NCI-H524 treated with DMSO at 0.1 percent for 48 hours (cell line): ENCODE data around the gene IGSF6.

Source experiments
- DNase-seq: peaks from one replicate; lab custom pipeline; 2025; lab: John Stamatoyannopoulos, UW

Gene IGSF6

DNA sequence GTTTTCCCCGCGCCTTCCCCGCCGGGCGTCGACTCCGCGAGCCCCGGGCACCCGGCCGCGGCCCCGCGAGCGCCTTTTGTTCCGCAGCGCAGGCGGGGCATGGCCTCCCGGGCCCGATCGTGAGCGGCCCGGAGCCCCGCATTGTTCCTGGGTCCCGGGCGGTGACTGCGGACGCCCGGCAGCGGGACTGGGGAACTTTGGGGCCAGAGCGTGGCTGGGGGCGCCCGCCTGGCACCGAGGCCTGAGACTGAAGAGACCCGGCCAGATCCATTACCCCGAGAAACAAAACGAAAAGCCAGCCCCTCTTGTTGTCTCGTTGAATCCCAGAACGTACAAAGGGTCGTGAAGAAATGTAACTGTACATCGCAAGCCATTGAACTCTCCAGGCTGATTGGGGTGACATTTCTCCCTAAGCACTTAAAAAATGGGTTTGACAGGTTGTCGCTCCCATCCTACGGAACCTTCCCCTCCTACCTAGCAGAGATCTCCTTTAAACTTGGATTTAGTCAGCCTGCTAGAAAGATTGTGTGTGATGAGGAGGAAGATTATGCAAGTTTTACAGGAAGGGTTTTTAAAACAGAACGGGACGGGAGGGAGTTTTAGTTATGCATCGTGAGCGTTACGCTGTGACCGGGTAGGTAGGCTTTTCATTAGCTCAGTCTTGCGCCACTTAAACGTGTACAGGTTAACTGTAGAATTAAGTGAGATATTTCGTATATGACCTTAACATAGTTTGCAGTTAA lies 52.2 kb downstream of the IGSF6 start:
- no peak for DNase-seq

DNA sequence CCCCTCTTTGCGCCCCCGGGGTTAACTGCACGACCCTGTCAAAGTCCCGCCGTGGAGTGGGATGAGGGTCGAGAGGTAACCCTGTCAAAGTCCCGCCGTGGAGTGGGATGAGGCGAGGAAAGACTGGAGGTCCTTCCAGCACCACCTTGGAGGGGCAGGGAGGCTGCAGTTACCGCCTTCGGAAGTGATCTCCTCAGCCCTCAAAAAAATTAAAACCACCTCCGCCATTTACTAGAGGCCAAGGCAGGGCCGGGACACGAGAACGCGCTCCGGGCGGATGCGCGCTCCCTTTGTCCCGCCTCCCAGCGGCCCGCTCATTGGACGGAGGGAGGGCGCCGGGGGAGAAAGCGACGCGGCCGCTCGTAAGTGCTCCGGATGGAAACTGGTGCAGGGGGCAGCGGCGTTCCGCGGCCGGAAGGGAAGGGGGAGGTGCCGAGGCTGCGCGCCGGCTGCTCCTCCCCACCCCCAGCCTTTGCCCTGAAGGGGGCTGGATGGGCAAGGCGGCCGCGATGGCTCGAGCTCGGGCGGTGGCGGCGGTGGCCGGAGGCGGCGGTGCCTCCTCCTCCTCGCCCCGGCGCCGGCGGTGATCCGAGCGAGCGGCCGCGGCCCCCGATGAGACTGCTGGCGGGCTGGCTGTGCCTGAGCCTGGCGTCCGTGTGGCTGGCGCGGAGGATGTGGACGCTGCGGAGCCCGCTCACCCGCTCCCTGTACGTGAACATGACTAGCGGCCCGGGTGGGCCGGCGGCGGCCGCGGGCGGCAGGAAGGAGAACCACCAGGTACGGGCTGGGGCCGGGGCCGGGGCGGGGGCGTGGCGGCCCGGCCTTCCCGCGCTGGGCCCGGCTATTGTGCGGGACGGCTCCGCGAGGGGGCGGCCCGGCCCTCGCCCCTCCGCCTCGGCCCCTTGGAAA lies 53.0 kb downstream of the IGSF6 start, which contains the start of gene METTL9:
TSS of gene METTL9 (plus strand) at position 456 of the 909 bp plus-strand sequence. CDS start at position 613, 157 bp downstream.
- peak; percentile 82 for DNase-seq

DNA sequence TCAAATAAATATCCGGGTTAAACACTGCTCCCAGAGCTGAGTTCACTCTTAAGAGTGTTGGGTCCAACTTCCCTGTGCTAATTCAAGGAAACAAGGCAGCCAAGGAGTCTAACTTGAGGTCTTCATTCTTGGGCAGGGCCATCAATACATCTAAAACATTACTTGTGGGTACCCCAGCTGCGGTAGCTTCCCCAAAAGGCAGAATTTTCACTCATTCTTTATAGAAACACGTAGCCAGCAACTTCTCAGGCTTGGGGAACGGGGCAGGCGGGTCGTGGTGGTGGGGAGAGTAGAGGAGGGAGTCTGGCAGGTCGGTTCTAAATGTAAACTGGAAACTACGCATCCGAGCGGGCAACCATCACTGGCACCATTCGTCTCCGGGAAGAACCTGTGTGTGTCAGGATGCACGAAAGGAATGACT lies 53.7 kb downstream of the IGSF6 start:
- no peak for DNase-seq

DNA sequence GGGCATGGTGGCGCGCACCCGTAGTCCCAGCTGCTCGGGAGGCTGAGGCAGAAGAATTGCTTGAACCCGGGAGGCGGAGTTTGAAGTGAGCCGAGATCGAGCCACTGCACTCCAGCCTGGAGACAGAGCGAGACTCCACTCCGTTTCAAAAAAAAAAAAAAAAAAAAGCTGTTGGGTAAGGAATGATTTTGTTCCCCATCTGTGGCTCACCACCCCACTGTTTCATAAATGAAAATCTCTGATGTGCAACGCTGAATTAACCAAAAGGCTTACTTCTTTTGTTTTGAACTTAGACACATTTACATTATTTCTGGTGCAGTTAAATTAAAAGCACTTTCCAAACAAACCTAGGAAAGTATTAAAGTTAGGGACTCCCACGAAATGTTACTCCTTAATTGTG lies 54.2 kb downstream of the IGSF6 start:
- no peak for DNase-seq

DNA sequence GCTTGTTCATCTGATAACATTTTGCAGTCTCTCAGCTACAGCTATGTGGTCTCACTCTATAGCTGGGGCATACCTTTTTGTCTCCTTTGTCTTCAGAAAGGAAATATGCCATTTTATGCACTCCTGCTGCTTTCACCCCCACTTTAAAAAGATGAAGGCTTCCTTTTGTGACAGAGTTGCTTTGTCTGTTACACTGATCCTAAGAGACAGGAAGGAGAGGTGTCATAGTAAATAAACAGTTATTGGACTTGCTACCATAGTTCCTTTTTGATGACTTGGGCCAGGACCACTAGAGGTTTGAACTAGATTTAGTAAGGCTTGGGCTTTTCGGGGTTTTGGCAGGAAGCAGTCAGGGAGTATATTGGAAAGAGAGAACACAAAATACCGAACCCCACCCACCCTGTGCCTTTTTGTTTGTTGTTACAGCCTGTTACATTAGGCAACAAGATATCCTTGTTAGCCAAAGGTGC lies 54.8 kb downstream of the IGSF6 start:
- DNase-seq, result no peak

DNA sequence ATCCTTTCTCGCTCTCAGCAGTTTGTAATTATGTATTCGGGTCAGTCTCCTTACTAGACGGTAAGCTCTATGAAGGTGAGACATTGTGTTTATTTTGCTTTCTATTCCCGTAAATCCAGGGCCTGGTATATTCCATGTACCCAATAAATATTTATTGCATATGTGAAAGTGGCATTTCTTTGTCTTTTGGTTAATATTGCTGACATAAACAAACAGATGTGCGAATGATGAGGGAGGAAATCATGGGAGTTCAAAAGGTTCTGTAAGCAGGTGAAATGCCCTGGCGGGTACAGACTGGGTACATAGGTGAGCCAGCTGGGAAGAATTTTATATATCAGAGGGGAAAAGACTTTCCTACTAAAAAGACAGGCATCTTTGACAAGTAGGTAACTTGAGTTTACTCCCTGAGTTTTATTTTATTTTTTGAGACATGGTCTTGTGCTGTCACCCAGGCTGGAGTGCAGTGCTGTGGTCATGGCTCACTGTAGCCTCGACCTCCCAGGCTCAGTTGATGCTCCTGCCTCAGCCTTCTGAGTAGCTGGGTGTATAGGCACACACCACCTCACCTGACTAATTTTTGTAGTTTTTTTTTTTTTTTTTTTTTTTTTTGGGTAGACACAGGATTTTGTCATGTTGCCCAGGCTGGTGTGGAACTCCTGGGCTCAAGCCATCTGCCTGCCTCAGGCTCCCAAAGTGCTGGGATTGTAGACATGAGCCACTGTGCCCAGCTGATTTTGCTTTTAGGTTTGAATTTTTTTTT lies 58.7 kb downstream of the IGSF6 start:
- DNase-seq, result no peak

DNA sequence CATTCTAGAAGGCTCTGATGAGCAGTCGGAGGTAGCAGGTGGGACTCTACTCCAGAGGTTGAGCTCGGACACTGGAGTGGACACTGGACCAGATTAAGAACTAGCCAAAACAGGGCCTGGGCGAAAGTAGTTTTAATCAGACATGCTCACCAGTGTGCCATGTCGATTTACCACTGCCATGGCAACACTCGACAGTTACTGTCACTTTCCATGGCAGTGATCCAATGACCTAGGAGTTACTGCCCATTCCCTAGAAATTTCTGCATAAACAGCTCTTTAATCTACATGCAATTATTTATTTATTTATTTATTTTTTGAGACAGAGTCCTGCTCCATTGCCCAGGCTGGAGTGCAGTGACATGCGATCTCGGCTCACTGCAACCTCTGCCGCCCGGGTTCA lies 60.2 kb downstream of the IGSF6 start:
- DNase-seq, result no peak

DNA sequence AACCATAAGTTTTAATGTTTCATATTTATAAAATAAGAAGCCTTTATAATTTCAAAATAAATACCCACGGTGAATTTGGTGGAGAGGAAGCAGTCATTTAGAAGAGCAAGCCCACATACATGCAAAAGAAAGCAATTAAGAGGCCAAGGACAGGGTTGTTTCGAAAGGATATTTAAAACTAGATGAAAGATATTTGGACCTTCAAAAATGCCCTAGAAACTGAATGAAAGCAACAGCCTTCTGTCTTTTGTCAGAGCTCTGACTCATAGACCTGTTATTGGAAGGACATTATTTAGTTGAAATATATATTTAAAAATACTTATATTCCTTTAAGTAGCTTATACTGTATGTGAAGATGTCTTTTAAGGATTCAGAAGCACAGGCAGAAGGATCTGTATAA lies 61.6 kb downstream of the IGSF6 start:
- DNase-seq, result no peak

DNA sequence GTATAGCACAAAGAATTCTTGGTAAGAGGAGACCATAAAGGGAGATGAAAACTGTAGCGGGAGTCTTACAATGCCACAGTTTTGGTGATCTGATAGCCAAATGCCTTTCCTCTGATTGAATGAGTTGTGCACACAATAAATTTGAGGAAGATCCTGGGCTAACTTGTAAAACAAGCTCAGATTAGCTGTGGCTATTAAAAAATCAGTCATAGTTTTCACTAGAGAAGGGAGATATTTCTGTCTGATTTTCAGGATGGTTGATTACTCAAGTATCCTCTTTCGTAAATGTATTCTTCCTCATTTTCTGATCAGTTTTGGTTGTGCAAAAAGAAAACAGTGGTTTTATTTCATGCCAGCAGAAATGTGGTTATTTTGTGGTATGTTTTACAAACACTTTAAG lies 62.1 kb downstream of the IGSF6 start:
- DNase-seq, result no peak

DNA sequence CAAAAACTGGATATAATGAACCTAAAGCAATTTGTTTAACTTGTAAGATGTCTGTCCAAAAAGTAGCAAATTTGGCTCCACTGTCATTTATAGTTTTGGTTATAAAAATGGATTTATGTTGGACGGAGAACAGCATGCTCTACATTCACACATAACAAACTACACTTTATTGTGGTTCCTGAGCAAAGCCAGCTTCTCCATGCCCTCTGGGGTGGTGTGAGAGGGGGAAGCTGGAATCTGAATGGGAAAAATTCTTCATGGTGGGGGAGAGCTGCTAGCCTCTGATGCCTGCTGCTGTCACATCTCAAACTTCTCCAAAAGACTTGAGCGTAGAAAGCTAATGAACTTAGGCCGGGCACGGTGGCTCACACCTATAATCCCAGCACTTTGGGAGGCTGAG lies 62.9 kb downstream of the IGSF6 start:
- DNase-seq, result no peak
